ENCODE data around the gene DDX10. TPM values are rescaled to one million over a fixed set of nuclear protein-coding genes. Genes with fewer than 3 reads are reported as not detected.
"Not testable (repeated sequence)": the region's sequence is repeated elsewhere in the genome, so short reads cannot be mapped to it uniquely, and the experiment has no call there.

The DDX10 gene
- polyA plus RNA-seq, 10 donors, result 18.3 to 27.2 (median 21.9) TPM

- no peak for DNase-seq
Measured at GRCh38 chr11:108818971-108819370, 154.1 kb downstream of the DDX10 start.

DNA sequence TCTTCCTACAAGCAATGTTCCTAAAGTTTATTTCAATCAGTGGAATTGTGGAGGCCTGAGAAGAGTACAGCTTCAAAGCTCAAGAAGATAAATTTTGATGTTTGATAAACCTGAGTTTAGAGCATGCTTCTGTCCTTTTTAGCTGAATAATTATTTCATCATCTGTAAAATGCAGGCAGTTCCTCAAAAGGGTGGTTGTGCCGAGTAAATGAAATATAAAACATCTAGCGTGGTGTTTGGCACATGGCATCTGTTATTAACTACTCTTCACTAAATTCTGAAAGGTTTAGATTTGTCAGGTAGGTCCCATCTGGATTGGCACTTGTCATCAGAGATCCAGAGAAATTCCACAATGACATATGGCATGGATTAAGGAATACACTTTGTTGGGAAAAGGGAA lies 155.1 kb downstream of the DDX10 start:
- no peak for DNase-seq

DNA sequence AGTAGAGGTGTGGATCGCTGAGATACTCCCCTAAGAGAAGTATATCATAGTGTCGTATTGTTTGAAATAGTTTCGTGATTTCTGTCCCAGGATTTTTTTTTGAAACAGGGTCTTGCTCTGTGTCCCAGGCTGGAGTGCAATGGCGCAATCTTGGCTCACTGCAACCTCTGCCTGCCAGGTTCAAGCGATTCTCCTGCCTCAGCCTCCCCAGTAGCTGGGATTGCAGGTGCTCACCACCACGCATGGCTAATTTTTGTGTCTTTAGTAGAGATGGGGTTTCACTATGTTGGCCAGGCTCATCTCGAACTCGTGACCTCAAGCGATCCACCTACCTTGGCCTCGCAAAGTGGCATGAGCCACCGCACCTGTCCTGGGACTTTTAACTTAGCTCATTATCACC lies 159.1 kb downstream of the DDX10 start:
- DNase-seq, result not testable (repeated sequence)

- no peak for DNase-seq
Measured at GRCh38 chr11:108824545-108824944, 159.7 kb downstream of the DDX10 start.

GRCh38 chr11:108825381-108825780 lies 160.5 kb downstream of the DDX10 start:
- no peak for DNase-seq

DNA sequence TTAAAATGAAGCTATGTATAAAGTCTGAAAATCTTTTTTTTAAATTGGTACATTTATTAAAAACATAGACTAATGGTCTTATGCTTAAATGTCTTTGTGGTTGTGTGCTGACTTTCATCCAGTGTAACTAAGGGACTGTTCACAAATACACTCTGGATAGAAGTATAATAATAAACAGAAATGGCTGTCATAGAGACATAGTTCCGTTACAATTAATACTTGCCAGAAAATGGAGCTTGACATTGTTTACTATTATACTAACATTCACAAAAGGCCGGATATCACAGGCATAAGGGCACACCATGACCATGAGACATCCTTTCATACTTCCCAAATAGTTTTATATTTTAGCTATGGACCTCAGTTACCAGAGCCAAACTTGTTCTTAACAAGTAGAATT lies 161.3 kb downstream of the DDX10 start:
- DNase-seq, result no peak

DNA sequence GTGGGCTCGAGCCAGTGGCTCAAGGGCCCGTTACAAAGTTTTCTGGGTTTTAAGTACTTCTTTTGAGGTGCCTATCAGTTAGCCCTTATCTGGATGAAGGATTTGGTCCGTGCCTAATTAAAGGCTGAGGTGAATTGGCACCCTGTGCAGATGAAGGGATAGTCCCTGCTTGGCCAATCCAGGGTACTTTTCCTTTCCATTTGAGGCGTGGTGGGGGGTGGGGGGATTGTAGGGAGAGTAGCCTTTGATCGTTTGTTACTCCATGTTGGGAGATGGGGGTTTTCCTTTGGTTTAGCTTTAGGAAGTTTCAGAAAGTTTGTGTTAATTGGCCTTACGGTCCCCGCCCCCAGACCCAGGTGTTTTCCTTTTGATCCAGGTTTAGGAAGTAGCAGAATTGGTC lies 170.8 kb downstream of the DDX10 start:
- DNase-seq, result no peak

GRCh38 chr11:108836541-108836940 lies 171.7 kb downstream of the DDX10 start:
- no peak for DNase-seq

GRCh38 chr11:108838102-108838791 lies 173.4 kb downstream of the DDX10 start:
- DNase-seq, result no peak

GRCh38 chr11:108838792-108839105 lies 173.9 kb downstream of the DDX10 start:
- DNase-seq, result no peak

DNA sequence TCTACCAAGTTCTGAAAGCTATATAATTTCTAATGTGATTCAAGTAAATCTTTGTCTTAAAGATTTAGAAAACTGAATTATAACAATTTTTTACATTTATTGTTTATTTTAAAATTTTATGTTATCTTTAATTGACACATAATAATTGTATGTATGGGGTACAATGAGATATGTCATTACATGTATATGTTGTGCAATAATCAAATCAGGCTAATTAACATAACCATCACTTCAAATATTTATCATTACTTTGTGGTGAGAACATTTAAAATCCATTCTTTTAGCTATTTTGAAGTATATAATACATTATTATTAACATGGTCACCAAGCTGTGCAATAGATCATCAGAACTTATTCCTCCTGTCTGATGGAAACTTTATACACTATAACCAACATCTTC lies 181.1 kb downstream of the DDX10 start:
- DNase-seq, result no peak

DNA sequence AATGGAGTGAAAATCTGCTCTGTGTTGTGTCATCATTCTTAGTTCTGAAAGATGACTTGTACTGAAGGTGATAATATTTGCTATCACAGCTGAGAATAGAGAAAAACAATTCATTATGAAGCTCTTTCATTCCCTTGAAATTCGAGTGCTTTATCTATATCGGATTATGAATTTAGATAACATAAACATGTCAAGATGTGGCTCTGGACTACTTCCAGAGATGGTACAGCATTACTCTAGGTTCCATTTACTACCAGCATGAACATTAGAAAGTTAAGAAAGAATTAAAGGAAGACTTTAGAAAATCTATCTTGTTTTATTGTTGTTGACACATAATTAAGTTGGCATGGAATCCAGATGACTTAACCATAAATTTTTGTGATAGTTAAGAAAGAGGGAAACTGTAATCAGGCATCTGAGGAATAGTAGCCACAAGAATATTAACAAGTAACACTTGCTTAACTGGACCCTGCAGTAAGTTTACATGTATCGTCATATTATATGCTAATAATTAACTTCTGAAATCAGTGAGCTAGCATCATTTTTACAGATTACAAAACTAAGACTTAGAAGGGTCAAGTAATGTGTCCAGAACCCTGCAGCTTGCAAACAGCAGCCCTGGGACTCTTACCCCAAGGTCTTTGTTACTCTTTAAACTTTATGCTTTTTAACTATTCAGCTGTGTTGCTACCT lies 182.6 kb downstream of the DDX10 start:
- no peak for DNase-seq

- DNase-seq, result no peak
Measured at GRCh38 chr11:108851781-108852180, 186.9 kb downstream of the DDX10 start.

DNA sequence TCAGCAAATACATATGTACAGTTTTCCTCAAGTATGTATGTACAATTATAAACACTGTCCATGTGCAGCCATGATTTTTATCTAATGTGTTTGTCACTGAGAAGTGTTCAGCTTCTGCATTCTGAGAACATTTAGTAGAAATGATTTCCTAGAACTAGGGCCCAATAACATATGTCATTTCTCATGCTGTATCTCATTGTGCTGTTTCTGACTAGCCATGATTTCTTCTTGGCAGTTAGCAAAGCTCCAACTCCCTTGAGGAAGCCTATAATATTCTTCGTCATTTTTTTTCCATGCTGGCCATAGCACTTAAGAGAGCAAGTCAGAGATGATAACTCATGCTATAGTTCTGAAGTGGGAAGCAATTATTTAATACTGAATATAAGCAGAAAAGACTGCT lies 187.8 kb downstream of the DDX10 start:
- peak; percentile 44 to 80 (median 50) for DNase-seq

DNA sequence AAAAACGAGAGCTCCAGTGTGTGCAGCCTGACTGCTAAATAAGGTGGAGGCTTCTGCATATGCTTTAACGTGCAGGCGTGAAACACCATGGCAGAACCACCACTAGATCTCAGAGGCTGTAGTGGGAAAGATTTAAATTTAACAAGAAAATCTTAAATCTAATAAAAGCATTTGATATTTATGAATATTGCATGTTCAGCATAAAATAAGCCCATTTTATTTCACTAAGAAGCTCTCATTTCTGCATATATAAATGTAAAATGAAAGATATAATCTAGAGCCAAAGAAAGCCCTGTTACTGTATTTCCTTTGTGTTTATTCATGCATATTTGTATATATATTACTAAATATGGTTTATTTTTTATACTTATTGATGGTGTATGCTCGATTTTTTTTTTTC lies 188.3 kb downstream of the DDX10 start:
- DNase-seq, result no peak

DNA sequence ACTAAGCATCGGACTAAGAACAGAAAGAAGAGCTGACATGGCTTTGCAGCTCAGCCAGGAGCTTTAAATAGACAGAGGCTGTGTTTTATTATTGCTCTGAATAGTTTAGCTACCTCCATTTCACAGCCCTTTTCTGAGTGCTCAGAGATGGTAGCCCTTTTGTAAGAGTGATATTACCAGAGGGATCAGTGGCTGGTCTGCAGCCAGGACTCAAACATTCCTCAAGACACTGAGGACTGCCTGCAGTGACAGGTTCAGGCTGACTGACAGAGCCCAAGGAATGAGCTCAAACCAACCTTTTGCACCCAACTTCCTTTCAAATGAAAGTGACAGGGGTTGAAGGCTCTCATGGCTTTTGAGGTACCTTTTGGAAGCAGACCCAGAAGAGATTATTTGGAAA lies 189.0 kb downstream of the DDX10 start:
- peak; percentile 38 to 54 (median 47) for DNase-seq

GRCh38 chr11:108854346-108854745 lies 189.5 kb downstream of the DDX10 start:
- peak in 2 of 3 donors; percentile 7 to 36 for DNase-seq

DNA sequence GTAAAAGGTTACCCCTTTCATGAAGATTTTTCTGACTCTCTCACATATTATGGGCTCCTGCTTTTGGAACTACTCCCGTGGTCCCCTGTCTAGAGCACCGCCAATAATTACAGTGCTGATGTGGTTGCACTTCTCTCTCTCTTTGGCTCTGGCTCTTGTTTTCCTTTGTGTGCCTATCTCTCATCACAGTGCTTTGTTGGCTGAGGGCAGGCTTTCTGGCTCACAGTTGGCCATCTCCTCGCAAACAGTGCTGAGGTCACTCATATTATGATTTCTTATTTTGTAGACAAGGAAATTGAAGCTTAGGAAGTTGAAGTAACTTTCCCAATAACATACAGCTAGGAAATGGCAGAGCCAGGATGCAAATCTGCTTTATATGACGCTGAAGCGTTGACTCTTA lies 192.5 kb downstream of the DDX10 start:
- peak in 2 of 3 donors; percentile 16 to 30 for DNase-seq

- DNase-seq, result no peak
Measured at GRCh38 chr11:108858622-108859021, 193.8 kb downstream of the DDX10 start.

DNA sequence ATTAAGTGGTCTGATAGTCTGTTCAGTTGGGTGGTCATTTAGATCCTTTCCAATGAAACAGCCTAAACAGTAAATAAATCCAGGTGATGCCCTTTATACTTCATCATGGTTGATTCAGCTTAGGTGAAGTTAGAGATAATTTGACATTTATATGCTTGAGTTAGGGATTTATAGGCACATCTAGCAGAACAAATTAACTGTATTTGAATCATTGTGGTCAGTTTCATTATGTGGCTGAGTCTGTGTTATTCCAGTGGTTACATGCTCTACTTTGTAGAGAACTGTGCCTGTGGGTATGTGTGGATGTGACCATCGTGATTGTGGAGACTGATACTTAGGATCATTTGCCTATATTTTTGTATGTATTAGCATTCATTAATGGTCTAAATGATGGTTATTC lies 194.6 kb downstream of the DDX10 start:
- no peak for DNase-seq

- no peak for DNase-seq
Measured at GRCh38 chr11:108863528-108863927, 198.7 kb downstream of the DDX10 start.

DNA sequence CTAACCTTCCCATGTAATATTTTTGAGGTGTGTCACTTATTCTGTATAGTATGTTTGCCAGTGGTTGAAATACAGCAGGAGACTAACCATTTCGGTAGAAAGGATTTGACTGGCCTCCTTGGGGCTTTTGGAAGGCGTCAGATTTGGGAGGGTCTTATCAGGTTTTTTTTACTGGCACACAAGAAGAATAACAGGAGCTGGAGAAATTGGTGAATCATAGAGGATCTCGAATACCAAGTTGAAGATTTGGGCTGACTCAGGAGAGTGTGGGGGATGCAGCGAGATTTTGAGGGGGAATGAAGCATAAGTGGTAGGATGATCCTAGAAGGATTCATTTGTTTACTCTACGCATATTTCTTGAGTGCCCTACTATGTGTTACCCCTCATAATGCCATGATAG lies 200.5 kb downstream of the DDX10 start:
- DNase-seq, result no peak

- DNase-seq, result no peak
Measured at GRCh38 chr11:108866781-108867180, 201.9 kb downstream of the DDX10 start.
